PC-9 (cell line): ENCODE measurements around the gene DYNC1H1.

ENCODE experiments used
- CTCF ChIP-seq: fragments of 200-600 bp; sonication (generic); conservative IDR thresholded peaks from 2 replicates; pipeline ENCODE4 v1.6.1; 2017; ENCODE audit warnings: mixed run types, antibody characterized with exemption, mild to moderate bottlenecking, moderate library complexity
- EZH2 ChIP-seq: fragments of 200-600 bp; sonication (generic); IDR thresholded peaks from 2 replicates; pipeline ENCODE4 v1.8.0; 2017; ENCODE audit warnings: antibody characterized with exemption, low read depth

- TF ChIP-seq CTCF (no peak; the same call in 1 of the 2 replicates), EZH2 (no peak)
These were observed at the start of gene DYNC1H1 for GRCh38 chr14:101964297-101965180.
